Endothelial cell of umbilical vein (primary cell): ENCODE results near the gene NUMBL. TPM values are rescaled to one million over a fixed set of nuclear protein-coding genes. Genes with fewer than 3 reads are reported as not detected.

Experiments used
- BruUV-seq: library from RNA; stranded (reverse); fragments of 400-500 nt; replicated peaks from 2 replicates; lab custom pipeline; 2021; lab: Mats Ljungman, UMichigan
- CTCF ChIA-PET: fragments of 300-600, 350-600 bp; sonication (Branson Sonifier 250); formaldehyde crosslinking; loops from one replicate; lab custom pipeline; 2021; ENCODE audit warnings: antibody characterized with exemption, inconsistent platforms; lab: Charles Lee
- POLR2A ChIA-PET: fragments of 300-600, 350-600 bp; sonication (Branson Sonifier 250); formaldehyde crosslinking; loops from one replicate; lab custom pipeline; 2021; ENCODE audit warnings: antibody characterized with exemption, inconsistent platforms; lab: Charles Lee
- DNase-seq: peaks from one replicate; pipeline ENCODE4 v3.0.0-alpha.2; 2011; ENCODE audit warnings: low read depth, low spot score
- FAIRE-seq: peaks from 2 replicates; lab custom pipeline; 2011; peaks lifted over from hg19 to GRCh38; lab: Jason Lieb, UNC
- H2AFZ ChIP-seq: 2 replicates; pipeline ENCODE4 v1.6.0; 2012; ENCODE audit warnings: low read depth, low read length, control low read depth, inconsistent platforms
- H3K27ac ChIP-seq: 2 replicates; pipeline ENCODE4 v1.5.1; 2011; ENCODE audit warnings: low read depth, mild to moderate bottlenecking, control low read depth, low read length, moderate library complexity; ENCODE audit not compliant: insufficient read depth
- H3K27me3 ChIP-seq, 2 experiments: 2 replicates each; pipeline versions ENCODE4 v1.6.0 to v1.6.1; 2011; ENCODE audit warnings: low read length in 2 of 2, mixed read lengths in 1 of 2; ENCODE audit not compliant: control insufficient read depth in 2 of 2, insufficient read depth in 2 of 2
- H3K36me3 ChIP-seq, 2 experiments: 2 replicates in 1 of 2; 3 replicates in 1 of 2; pipeline ENCODE4 v1.5.1; 2011; ENCODE audit warnings: low read length in 2 of 2, mild to moderate bottlenecking in 1 of 2, moderate library complexity in 1 of 2; ENCODE audit not compliant: control insufficient read depth in 2 of 2, insufficient read depth in 2 of 2; ENCODE audit errors: extremely low read depth in 1 of 2
- H3K4me1 ChIP-seq: 3 replicates; pipeline ENCODE4 v1.5.1; 2011; ENCODE audit warnings: mild to moderate bottlenecking, low read length; ENCODE audit not compliant: control insufficient read depth, insufficient read depth; ENCODE audit errors: extremely low read depth
- H3K4me2 ChIP-seq: 2 replicates; pipeline ENCODE4 v1.6.1; 2011; ENCODE audit warnings: low read length, control low read depth, mixed read lengths; ENCODE audit not compliant: insufficient read depth
- H3K4me3 ChIP-seq, 3 experiments: fragments of 200-600 bp in 1 of 3; sonication (generic), shearing (Covaris generic) in 1 of 3; replicated peaks in 1 of 3; 2 replicates each; pipeline ENCODE4 v1.5.1; 2011 to 2016; ENCODE audit warnings: control low read depth in 3 of 3, low read length in 3 of 3, mild to moderate bottlenecking in 2 of 3, inconsistent platforms in 1 of 3, low read depth in 1 of 3, moderate library complexity in 1 of 3; ENCODE audit not compliant: insufficient read depth in 1 of 3
- H3K79me2 ChIP-seq: 2 replicates; pipeline ENCODE4 v1.6.0; 2012; ENCODE audit warnings: low read length, inconsistent platforms; ENCODE audit not compliant: control insufficient read depth, insufficient read depth
- H3K9ac ChIP-seq: replicated peaks from 2 replicates; pipeline ENCODE3; 2011; ENCODE audit warnings: low read length, control low read depth; ENCODE audit not compliant: insufficient read depth; ENCODE audit errors: extremely low read depth
- H3K9me1 ChIP-seq: replicated peaks from 3 replicates; pipeline ENCODE4 v1.6.0; 2011; ENCODE audit warnings: mild to moderate bottlenecking, low read length; ENCODE audit not compliant: control insufficient read depth, insufficient read depth; ENCODE audit errors: extremely low read depth
- H3K9me3 ChIP-seq: replicated peaks from 2 replicates; pipeline ENCODE4 v1.5.1; 2012; ENCODE audit warnings: low read length, inconsistent platforms; ENCODE audit not compliant: control insufficient read depth, insufficient read depth
- H4K20me1 ChIP-seq: replicated peaks from 2 replicates; pipeline ENCODE3; 2011; ENCODE audit warnings: mild to moderate bottlenecking, low read length; ENCODE audit not compliant: control insufficient read depth, insufficient read depth; ENCODE audit errors: extremely low read depth
- CTCF ChIP-seq, 2 donors: IDR thresholded peaks; 1 replicate in 1 of 2; 2 replicates in 1 of 2; pipeline ENCODE4 v1.5.1; 2011; ENCODE audit warnings: low read length in 2 of 2, mild to moderate bottlenecking in 2 of 2, moderate library complexity in 2 of 2, control low read depth in 1 of 2, inconsistent platforms in 1 of 2, low read depth in 1 of 2; ENCODE audit not compliant: insufficient read depth in 1 of 2; ENCODE audit errors: extremely low read depth in 1 of 2
- EZH2 ChIP-seq: IDR thresholded peaks from 2 replicates; pipeline ENCODE4 v1.6.1; 2012; ENCODE audit warnings: borderline replicate concordance, low read depth, mild to moderate bottlenecking, moderate library complexity, low read length, inconsistent platforms; ENCODE audit not compliant: severe bottlenecking
- FOS ChIP-seq: IDR thresholded peaks from 2 replicates; pipeline ENCODE4 v1.6.1; 2011; ENCODE audit warnings: mild to moderate bottlenecking, low read length, moderate library complexity, borderline replicate concordance; ENCODE audit not compliant: insufficient read depth
- GATA2 ChIP-seq: IDR thresholded peaks from 2 replicates; pipeline ENCODE4 v1.7.0; 2011; ENCODE audit warnings: low read depth, mild to moderate bottlenecking, moderate library complexity, mixed read lengths, low read length; ENCODE audit not compliant: insufficient read length, insufficient read depth
- JUN ChIP-seq: IDR thresholded peaks from 2 replicates; pipeline ENCODE4 v1.6.1; 2011; ENCODE audit warnings: borderline replicate concordance, low read depth; ENCODE audit not compliant: insufficient read length, insufficient read depth
- MYC ChIP-seq: IDR thresholded peaks from one replicate; pipeline ENCODE4 v1.6.1; 2011; ENCODE audit warnings: mild to moderate bottlenecking, low read depth, low read length
- POLR2A ChIP-seq: IDR thresholded peaks from 2 replicates; pipeline ENCODE4 v1.6.1; 2012; ENCODE audit warnings: low read depth, mild to moderate bottlenecking, control low read depth, low read length
- POLR2AphosphoS5 ChIP-seq: IDR thresholded peaks from 2 replicates; pipeline ENCODE4 v1.6.1; 2012; ENCODE audit warnings: low read depth, mild to moderate bottlenecking, control low read depth, low read length, moderate library complexity; ENCODE audit not compliant: insufficient read depth
- dilution Hi-C: fragments of 300-500 bp; cut with MboI; formaldehyde crosslinking; loops from one replicate; pipeline ENCODE4 v1.15.0; 2019; ENCODE audit warnings: low sequenced_read_pairs; ENCODE audit not compliant: extremely low pct_ligation_motif_present
- intact Hi-C: fragments of 100-400 bp; cut with micrococcal nuclease; formaldehyde crosslinking; loops from one replicate; pipeline ENCODE4 v1.10.0; 2022
- polyA plus RNA-seq, 4 experiments: library from polyadenylated mRNA; depleted of rRNA in 3 of 4; stranded (reverse) in 3 of 4; unstranded in 1 of 4; fragments of >200 nt; gene quantifications; 2 replicates each; pipeline versions ENCODE4 v1.2.1 to v1.2.3, GENCODE V29; 2011 to 2012; ENCODE audit warnings: missing spikeins in 1 of 4
- total RNA-seq: library from RNA; stranded (reverse); gene quantifications from 2 replicates; pipeline ENCODE4 v1.2.3, GENCODE V29; 2021
- TF ChIP-seq, protein P1 (sequence below): IDR thresholded peaks from 2 replicates; pipeline ENCODE4 v1.6.1; 2011; ENCODE audit not compliant: insufficient read depth, insufficient read length

The NUMBL gene
- total and polyA plus RNA-seq, 2 donors (not counting 3 experiments of a cell fraction or from before 2014, with no cell fraction given): 21.5 to 46.7 TPM

- BruUV-seq: no TSS peak
- FAIRE-seq (no peak), DNase-seq (no peak)
- no peak overlapping the region for H3K27ac ChIP-seq
- no peaks in the 10 kb centered on the region for H3K79me2 ChIP-seq
- dilution Hi-C loops: no loop called here
- H3K4me1 ChIP-seq: peaks cover 10% of the 10 kb centered on the region
- H2AFZ ChIP-seq: no peak overlapping the region
- intact Hi-C loops: no loop called here
- H3K27me3 ChIP-seq: no peaks in the 10 kb centered on the region
- no peaks in the 10 kb centered on the region for H3K9me3 ChIP-seq
- CTCF ChIA-PET: no interaction called here
- no peaks in the 10 kb centered on the region for H3K9me1 ChIP-seq
- H3K36me3 ChIP-seq: peaks cover 23 to 48% of the 10 kb centered on the region in 2 experiments
- POLR2A ChIA-PET: no interaction called here
- H3K4me2 ChIP-seq: no peak overlapping the region
- TF ChIP-seq POLR2AphosphoS5: no peak
- TF ChIP-seq MYC: no peak
- no peak for TF ChIP-seq GATA2
- no peak for TF ChIP-seq CTCF (IDR thresholded peaks at IDR 0.05; ENCODE audit: extremely low read depth in 1 of 2, insufficient read depth in 1 of 2, low read depth in 1 of 2, low read length in 2 of 2)
- TF ChIP-seq POLR2A: no peak
- TF ChIP-seq FOS: no peak
- no peak for TF ChIP-seq EZH2
- TF ChIP-seq JUN: no peak
- TF ChIP-seq, protein P1, sequence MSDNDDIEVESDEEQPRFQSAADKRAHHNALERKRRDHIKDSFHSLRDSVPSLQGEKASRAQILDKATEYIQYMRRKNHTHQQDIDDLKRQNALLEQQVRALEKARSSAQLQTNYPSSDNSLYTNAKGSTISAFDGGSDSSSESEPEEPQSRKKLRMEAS: no peak
- no peaks in the 10 kb centered on the region for H4K20me1 ChIP-seq
- H3K4me3 ChIP-seq: no peak overlapping the region
- H3K9ac ChIP-seq: no peak overlapping the region
Measured at GRCh38 chr19:40668991-40669614, 21.3 kb downstream of the NUMBL start.
